Osteoblast (primary cell): Measurements from ENCODE around the gene ZNF26. TPM values are rescaled to one million over a fixed set of nuclear protein-coding genes. Genes with fewer than 3 reads are reported as not detected.
"Not testable (repeated sequence)": the region's sequence is repeated elsewhere in the genome, so short reads cannot be mapped to it uniquely, and the experiment has no call there.

Experiments
- DNase-seq: peaks from one replicate; pipeline ENCODE4 v3.0.0; 2011; ENCODE audit warnings: low spot score, mixed read lengths; ENCODE audit not compliant: insufficient read length; ENCODE audit errors: missing footprints
- H2AFZ ChIP-seq: 2 replicates; pipeline ENCODE4 v1.6.0; 2011; ENCODE audit warnings: mild to moderate bottlenecking, low read length
- H3K27ac ChIP-seq: 2 replicates; pipeline ENCODE4 v1.5.1; 2011; ENCODE audit warnings: mild to moderate bottlenecking, low read depth, low read length, moderate library complexity
- H3K27me3 ChIP-seq: 2 replicates; pipeline ENCODE4 v1.6.0; 2012; ENCODE audit warnings: mild to moderate bottlenecking, control low read depth, inconsistent platforms, low read length, moderate library complexity; ENCODE audit not compliant: insufficient read depth
- H3K36me3 ChIP-seq: 2 replicates; pipeline ENCODE4 v1.5.1; 2011; ENCODE audit warnings: mild to moderate bottlenecking, low read length, control low read depth, moderate library complexity; ENCODE audit not compliant: insufficient read depth
- H3K4me1 ChIP-seq: 2 replicates; pipeline ENCODE4 v1.5.1; 2011; ENCODE audit warnings: mild to moderate bottlenecking, low read length, control low read depth, moderate library complexity; ENCODE audit not compliant: insufficient read depth
- H3K4me2 ChIP-seq: 2 replicates; pipeline ENCODE4 v1.6.0; 2011; ENCODE audit warnings: mild to moderate bottlenecking, low read length; ENCODE audit not compliant: insufficient read depth
- H3K4me3 ChIP-seq: fragments of 200-600 bp; sonication (generic); 3 replicates; pipeline ENCODE4 v1.5.1; 2012; ENCODE audit warnings: mild to moderate bottlenecking, low read length, inconsistent platforms; ENCODE audit not compliant: insufficient read depth
- H3K79me2 ChIP-seq: 2 replicates; pipeline ENCODE4 v1.6.0; 2012; ENCODE audit warnings: mild to moderate bottlenecking, low read length, control low read depth, inconsistent platforms; ENCODE audit not compliant: insufficient read depth
- H3K9me3 ChIP-seq: 2 replicates; pipeline ENCODE4 v1.5.1; 2011; ENCODE audit warnings: low read depth, low read length, control low read depth
- H4K20me1 ChIP-seq: 2 replicates; pipeline ENCODE4 v1.6.0; 2012; ENCODE audit warnings: mild to moderate bottlenecking, low read length, control low read depth; ENCODE audit not compliant: insufficient read depth
- total RNA-seq: library from RNA; depleted of rRNA; stranded (reverse); fragments of >200 nt; gene quantifications from 2 replicates; pipeline ENCODE4 v1.2.3, GENCODE V29; 2012
- TF ChIP-seq, protein P1 (sequence below): IDR thresholded peaks from 2 replicates; pipeline ENCODE4 v1.5.1; 2011; ENCODE audit warnings: mild to moderate bottlenecking, low read depth, low read length, moderate library complexity; ENCODE audit errors: extremely low read depth

The ZNF26 gene, protein sequence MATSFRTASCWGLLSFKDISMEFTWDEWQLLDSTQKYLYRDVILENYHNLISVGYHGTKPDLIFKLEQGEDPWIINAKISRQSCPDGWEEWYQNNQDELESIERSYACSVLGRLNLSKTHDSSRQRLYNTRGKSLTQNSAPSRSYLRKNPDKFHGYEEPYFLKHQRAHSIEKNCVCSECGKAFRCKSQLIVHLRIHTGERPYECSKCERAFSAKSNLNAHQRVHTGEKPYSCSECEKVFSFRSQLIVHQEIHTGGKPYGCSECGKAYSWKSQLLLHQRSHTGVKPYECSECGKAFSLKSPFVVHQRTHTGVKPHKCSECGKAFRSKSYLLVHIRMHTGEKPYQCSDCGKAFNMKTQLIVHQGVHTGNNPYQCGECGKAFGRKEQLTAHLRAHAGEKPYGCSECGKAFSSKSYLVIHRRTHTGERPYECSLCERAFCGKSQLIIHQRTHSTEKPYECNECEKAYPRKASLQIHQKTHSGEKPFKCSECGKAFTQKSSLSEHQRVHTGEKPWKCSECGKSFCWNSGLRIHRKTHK
- 20.3 and 22.1 TPM in 2 replicates for total RNA-seq

DNA sequence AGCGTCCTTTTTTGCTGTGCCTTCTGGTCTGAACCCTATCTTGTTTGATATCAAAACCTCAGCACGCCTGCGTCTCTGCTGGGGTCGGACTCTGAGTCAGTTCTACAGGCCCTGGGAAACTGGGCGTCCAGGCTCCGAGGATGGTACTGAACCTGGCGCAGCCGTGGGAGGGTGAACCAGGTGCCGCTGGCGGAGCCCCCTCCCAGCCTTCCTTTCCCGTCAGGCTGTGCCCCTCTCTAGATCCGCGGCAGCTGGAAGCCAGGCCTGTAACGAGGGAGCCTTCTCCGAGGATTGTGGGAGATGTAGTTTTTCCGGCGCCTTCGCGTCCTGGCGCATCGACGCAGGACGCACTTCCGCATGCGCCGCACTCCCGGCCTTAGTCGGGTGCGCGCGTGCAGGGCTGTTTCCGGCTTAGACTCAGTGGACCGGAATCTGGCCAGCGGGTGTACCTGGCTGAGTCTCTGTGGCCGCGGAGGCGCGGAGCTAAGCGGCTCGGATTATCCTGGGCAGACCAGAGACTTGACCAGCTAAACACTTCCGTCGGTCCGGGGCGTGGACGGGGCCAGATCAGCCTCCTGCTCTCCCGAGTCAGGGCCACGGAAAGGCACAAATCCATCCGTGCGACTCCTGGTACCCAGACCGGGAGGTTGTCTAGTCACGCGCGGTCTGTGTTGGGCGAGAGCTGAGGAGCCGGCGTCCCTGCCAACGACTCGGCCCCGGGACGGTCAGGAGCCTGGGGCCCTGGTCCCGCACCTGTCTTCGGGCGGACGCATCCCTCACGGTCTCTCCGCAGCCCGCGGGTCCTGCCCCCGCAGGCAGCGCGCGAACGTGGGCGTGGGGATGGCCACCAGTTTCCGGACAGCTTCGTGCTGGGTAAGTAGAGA lies at the start of gene ZNF26:
Gene ZNF26, plus strand, starts transcription at position 367 of the 884 bp plus-strand sequence. Its CDS starts 474 bp downstream, at position 841.
- Histone ChIP-seq H3K27ac (peak within 1 kb of the TSS; percentile 57), H3K36me3 (peaks cover 2% of the 10 kb centered on the region), H3K4me3 (peak within 1 kb of the TSS; percentile 99), H3K4me2 (peak within 1 kb of the TSS; percentile 97), H4K20me1 (peaks cover 4% of the 10 kb centered on the region), H2AFZ (peak within 1 kb of the TSS; percentile 93), H3K9me3 (no peaks in the 10 kb centered on the region), H3K27me3 (no peaks in the 10 kb centered on the region), H3K79me2 (peaks cover 51% of the 10 kb centered on the region), H3K4me1 (peaks cover 7% of the 10 kb centered on the region)
- peak; percentile 97 for DNase-seq
- TF ChIP-seq, protein P1, sequence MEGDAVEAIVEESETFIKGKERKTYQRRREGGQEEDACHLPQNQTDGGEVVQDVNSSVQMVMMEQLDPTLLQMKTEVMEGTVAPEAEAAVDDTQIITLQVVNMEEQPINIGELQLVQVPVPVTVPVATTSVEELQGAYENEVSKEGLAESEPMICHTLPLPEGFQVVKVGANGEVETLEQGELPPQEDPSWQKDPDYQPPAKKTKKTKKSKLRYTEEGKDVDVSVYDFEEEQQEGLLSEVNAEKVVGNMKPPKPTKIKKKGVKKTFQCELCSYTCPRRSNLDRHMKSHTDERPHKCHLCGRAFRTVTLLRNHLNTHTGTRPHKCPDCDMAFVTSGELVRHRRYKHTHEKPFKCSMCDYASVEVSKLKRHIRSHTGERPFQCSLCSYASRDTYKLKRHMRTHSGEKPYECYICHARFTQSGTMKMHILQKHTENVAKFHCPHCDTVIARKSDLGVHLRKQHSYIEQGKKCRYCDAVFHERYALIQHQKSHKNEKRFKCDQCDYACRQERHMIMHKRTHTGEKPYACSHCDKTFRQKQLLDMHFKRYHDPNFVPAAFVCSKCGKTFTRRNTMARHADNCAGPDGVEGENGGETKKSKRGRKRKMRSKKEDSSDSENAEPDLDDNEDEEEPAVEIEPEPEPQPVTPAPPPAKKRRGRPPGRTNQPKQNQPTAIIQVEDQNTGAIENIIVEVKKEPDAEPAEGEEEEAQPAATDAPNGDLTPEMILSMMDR = no peak

DNA sequence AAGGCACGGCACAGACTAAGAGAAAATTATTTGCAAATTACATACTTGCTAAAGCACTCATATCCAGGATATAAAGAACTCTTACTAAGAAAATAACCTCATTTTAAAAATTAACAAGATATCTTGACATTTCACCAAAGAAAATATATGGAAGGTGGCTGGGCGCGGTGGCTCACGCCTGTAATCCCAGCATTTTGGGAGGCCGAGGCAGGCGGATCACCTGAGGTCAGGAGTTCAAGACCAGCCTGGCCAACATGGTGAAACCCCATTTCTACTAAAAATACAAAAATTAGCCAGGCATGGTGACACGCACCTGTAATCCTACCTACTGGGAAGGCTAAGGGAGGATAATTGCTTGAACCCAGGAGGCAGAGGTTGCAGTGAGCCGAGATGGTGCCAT lies 49.2 kb upstream of the ZNF26 start:
- H3K4me2 ChIP-seq, H4K20me1 ChIP-seq, H3K4me3 ChIP-seq, H3K27ac ChIP-seq, H3K4me1 ChIP-seq, H3K79me2 ChIP-seq, H2AFZ ChIP-seq, H3K27me3 ChIP-seq, DNase-seq: not testable (repeated sequence)
- Histone ChIP-seq H3K36me3 (peaks cover 19% of the 10 kb centered on the region), H3K9me3 (peaks cover 26% of the 10 kb centered on the region)

DNA sequence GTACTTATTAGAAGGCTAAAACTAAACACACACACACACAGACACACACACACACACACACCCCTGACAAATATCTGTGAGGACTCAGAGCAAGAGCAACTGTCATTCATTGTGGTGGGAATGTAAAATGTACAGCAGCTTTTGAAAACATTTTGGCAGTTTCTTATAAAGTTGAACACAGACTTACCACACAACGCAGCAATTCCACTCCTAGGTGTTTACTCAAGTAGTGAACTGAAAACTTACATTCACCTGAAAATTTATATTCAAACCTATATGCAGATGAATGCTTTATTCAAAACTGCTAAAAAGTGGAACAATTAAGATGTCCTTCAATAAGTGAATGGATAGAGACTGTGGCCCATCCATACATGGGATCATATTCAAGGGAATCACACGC lies 48.7 kb upstream of the ZNF26 start:
- no peak overlapping the region for H3K4me2 ChIP-seq
- H4K20me1 ChIP-seq = no peaks in the 10 kb centered on the region
- no peaks in the 10 kb centered on the region for H3K27me3 ChIP-seq
- peaks cover 30% of the 10 kb centered on the region for H3K9me3 ChIP-seq
- no peaks in the 10 kb centered on the region for H3K4me1 ChIP-seq
- no peak overlapping the region for H2AFZ ChIP-seq
- H3K27ac ChIP-seq = no peak overlapping the region
- H3K79me2 ChIP-seq = no peaks in the 10 kb centered on the region
- H3K4me3 ChIP-seq = no peak overlapping the region
- peak; percentile 50 for DNase-seq
- TF ChIP-seq, protein P1 = no peak
- H3K36me3 ChIP-seq = peaks cover 20% of the 10 kb centered on the region

DNA sequence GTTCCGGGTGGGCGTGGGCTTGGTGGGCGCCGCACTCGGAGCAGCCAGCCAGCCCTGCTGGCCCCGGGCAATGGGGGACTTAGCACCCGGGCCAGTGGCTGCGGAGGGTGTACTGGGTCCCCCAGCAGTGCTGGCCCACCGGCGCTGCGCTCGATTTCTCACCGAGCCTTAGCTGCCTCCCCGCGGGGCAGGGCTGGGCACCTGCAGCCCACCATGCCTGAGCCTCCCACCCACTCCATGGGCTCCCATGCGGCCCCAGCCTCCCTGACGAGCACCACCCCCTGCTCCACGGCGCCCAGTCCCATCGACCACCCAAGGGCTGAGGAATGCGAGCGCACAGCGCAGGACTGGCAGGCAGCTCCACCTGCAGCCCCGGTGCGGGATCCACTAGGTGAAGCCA lies 47.4 kb upstream of the ZNF26 start:
- not testable (repeated sequence) for H3K27me3 ChIP-seq, H3K4me1 ChIP-seq, H4K20me1 ChIP-seq, DNase-seq, H3K79me2 ChIP-seq, H3K4me3 ChIP-seq, H2AFZ ChIP-seq, H3K4me2 ChIP-seq, H3K27ac ChIP-seq
- peaks cover 32% of the 10 kb centered on the region for H3K9me3 ChIP-seq
- H3K36me3 ChIP-seq = peaks cover 23% of the 10 kb centered on the region
